GM12872 (cell line): Measurements from ENCODE around the gene NLGN4Y.

ENCODE experiments used
- CTCF ChIP-seq: IDR thresholded peaks from 3 replicates; pipeline ENCODE4 v1.5.1; 2011; ENCODE audit warnings: low read depth, mild to moderate bottlenecking, low read length, moderate library complexity; ENCODE audit not compliant: insufficient read depth

NLGN4Y gene

DNA sequence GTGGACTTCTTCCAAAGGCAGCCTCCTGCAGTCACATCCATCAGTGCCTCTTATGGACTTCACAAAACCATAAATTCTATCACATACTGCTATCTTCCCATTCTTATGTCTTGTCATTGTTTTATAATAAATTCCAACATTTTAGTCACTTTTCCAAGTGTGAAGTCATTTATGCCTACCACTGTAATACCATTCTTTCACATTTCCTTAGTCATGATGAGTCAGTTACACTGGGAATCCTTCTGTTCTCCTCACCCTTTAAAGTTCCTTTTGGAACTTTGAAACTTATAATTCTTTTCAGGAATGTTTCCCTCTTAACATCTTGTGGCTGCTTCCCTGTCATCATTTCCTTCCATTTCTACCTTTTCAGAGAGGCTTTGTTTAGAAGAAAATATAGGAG is 279.7 kb downstream of the NLGN4Y start:
- TF ChIP-seq CTCF: no peak

DNA sequence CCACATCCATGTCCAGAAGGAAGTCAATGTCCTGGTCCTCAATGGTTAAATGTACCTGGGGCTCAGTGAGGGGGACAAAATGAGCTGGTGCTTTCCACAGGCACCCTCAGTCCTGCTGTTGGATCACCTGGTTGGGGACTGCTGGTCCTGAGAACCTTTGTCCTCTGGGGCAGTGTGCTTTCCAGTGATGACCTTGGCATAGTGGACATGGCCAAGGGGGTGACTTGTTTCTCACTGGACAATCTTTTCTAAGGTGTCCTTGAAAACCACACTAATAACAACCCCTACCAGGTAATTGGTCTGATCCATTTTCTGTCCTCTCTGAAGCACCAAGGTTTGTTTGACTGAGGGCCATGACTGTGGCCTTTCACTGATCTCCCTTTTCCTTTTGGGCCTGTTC is 294.1 kb downstream of the NLGN4Y start:
- TF ChIP-seq CTCF: no peak

- TF ChIP-seq CTCF: no peak
Observed at GRCh38 chrY:14822201-14822600, 297.9 kb downstream of the NLGN4Y start.

DNA sequence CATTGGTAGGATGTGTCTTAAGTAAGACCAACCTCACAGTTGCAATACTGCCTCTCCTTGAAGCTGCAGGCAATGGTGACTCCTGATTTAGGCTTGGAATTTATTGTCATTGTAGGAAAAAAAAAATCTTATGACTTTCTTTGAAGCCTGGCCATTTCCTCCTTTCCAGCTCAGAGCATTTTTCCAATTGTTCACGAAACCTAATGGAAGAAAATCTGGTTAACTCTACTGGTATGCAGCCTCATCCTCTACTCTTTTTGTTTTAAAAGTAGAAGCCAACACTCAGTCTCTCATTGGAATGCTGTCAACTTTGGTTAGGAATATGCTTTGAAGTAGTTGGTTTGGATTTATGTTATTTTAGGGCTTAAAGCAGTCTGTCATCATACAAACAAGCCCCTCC is 298.6 kb downstream of the NLGN4Y start:
- TF ChIP-seq CTCF: no peak

- TF ChIP-seq CTCF: no peak
Observed at GRCh38 chrY:14824583-14824982, 300.3 kb downstream of the NLGN4Y start.

- TF ChIP-seq CTCF: no peak
Observed at GRCh38 chrY:14825728-14826127, 301.4 kb downstream of the NLGN4Y start.

GRCh38 chrY:14828531-14828930 is 304.2 kb downstream of the NLGN4Y start:
- TF ChIP-seq CTCF: no peak

- no peak for TF ChIP-seq CTCF
Observed at GRCh38 chrY:14829366-14829885, 305.1 kb downstream of the NLGN4Y start.
